Measurements from ENCODE around the gene SLC12A7.
"Not testable (repeated sequence)": the region's sequence is repeated elsewhere in the genome, so short reads cannot be mapped to it uniquely, and the experiment has no call there.

Gene SLC12A7

DNA sequence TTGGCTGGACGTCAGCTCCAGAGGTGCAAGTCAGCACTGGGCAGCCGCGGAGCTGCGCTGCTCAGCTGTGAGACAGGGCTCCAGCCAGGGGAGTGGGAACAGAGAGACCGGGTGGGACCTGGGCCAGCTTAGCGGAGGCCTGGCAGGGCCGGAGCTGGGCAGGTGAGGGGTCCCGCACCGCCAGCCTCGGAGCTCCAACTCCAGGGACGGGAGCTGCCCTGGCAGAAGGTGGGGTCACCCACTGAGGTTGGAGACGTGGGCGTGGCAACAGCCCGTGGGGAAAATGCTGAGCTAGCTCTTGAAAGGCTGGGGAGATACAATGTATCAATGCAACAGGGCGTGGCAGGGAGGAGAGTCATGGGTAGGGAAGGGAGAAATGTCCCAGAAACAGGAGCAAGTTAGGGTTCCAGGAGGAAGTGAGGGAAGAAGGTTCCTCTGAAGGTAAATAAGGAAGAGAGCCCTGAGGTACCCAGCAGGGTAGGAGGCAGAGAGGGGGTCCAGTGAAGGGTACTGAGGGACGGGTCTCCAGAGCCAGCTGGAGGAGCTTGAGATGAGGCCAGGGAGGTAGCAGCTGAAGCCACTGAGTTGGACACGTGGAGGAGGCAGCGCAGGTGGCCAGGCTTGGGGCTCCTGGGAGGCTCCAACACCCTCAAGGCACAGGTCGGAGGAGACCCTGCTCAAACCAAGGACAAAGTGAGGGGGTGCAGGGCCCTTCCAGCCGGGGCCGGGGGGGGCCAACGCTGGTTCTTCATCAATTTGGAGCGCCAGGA lies 104.0 kb downstream of the SLC12A7 start:
- peak; percentile 31 for DNase-seq (ENCODE audit: low spot score)

DNA sequence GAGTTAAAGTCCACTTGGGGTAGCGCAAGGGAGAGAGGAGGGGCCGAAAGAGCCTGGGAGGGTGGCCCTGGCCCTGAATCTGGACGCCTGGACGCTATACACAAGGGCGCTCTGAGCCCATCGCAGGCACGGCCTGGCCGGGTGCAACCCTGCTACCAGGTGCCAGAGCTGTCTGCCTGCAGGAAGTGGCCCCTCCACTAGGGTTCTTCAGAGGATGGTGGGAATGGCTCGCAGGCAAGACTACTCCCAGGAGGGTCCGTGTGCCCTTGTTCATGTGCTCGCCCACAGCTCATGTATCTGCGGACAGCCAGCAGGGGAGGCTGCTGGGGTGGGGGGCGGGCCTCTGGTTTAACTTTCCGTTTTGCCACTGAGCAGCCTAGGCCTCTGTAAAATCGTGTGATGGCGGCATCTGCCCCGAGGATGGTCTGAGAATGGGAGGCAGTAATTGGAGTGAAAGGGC lies 104.6 kb downstream of the SLC12A7 start:
- no peak for DNase-seq (ENCODE audit: low spot score)

DNA sequence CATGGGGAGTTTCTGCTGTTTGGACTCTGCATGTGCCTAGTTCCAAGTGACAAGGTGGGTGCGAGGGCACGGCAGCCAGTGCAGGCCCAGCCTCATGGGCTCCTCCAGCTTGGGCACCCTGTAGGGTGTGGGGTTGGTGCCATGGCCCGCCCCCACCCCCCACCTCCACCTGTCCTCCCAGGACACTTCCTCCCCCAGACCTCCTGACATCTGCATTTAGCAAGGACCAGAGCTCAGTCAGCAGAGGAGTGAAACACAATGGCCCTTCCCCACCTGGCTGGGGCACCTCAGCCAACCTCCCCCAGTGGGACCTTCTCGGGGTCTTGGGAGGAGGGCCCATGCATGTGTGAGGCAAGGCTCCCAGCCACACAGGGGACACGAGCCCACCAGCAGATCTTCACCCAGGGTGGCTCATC lies 105.2 kb downstream of the SLC12A7 start:
- no peak for DNase-seq (ENCODE audit: low spot score)

DNA sequence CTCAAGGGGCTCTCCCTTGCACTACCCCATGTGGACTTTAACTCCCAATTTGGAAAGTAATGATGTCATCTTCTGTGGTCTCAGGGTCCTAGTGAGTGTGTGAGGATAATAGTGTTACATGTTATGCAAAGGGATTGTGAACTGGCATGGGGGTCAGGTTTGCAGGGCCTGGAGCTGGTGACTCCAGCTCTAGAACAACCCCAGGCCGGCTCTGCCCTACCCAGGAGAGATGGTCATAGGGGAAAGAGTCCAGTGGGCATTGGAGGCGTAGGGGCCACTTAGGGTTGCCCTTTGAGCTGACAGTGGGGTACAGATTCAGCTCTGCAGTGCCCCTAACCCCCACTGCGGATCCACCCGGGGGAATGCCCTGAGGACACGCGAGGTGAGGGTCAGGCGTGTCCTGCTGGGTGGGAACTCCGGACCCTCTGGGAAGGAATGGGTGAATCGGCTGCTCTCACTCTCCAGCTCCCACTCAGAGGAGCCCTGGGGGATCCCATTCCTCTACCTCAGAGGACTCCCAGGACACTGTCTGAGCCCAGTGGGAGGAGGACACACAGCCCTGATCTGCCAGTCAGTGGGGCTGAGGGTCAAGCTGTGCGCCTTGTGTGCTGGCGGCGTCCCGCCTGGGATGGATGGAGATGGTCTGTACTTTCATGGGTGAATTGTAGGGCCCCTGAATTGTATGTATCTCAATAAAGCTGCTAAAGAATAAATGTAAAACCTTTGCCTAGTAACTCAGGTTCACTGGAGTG lies 105.8 kb downstream of the SLC12A7 start:
- DNase-seq (ENCODE audit: low spot score): no peak

- DNase-seq (ENCODE audit: low spot score): no peak
These were observed 106.5 kb downstream of the SLC12A7 start for GRCh38 chr5:1005249-1005851.

DNA sequence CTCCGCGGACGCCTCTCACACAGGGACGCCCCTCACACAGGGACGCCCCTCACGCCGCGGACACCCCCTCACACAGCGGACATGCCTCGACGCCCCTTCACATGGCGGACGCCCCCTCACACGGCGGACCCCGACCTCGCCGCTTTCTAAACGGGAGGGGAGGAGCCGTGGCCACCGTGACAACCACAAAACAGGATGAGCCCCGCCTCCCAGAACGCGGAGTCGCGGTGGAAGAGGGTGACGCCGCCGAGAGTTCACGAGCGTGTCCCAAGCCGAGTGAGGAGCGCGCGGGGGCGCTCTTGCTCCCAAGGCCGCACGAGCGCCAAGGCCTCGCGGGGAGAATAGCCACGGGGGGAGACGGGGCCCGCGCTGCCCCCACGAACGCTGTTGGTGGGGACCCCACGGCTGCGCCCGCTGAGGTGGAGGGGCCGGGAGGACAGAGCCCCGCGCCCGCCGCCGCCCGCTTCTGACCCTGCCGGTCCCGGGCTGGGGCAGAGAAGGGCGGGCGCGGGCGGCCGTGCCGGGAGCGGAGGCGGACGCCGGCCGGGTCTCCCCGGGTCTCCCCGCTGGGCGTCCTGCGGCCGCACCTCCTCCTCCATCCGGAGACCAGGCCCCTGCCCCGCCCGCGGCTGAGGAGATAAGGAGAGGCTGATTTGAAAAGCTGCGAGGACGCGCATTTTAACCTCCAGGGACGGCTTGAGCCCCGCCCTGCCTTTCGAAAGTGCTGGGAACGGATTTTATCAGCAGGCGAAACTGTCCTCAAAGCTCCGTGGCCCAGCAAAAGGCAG lies 107.2 kb downstream of the SLC12A7 start:
- no peak for DNase-seq (ENCODE audit: low spot score)

- no peak for DNase-seq (ENCODE audit: low spot score)
These were observed 108.4 kb downstream of the SLC12A7 start for GRCh38 chr5:1003296-1003937.

GRCh38 chr5:1002836-1003235 lies 109.0 kb downstream of the SLC12A7 start:
- DNase-seq (ENCODE audit: low spot score): no peak

DNA sequence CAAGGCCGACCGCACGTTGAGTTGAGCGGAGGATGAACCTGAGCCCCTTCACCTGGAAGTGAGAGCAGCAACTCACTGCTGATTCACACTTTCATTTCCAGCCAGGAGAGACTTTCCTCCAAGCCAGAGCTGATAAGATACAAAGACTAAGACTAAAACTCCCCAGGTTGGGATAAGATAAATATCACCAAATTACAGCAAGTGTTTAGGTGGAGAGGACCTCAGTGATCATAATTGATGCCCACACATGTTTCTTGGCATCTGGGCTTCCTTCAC lies 109.7 kb downstream of the SLC12A7 start:
- DNase-seq (ENCODE audit: low spot score): no peak

- no peak for DNase-seq (ENCODE audit: low spot score)
These were observed 110.2 kb downstream of the SLC12A7 start for GRCh38 chr5:1001406-1002270.

- DNase-seq (ENCODE audit: low spot score): not testable (repeated sequence)
These were observed 111.0 kb downstream of the SLC12A7 start for GRCh38 chr5:1000831-1001230.

Data from NAMALWA (cell line).